Mesothelial cell of epicardium (in vitro differentiated cells): Measurements from ENCODE around the gene CD101. TPM values are rescaled to one million over a fixed set of nuclear protein-coding genes. Genes with fewer than 3 reads are reported as not detected.
A peak's percentile ranks its signal among the peaks of the same experiment; 100 is the strongest.

ENCODE experiments used
- DNase-seq, 2 experiments: peaks; one replicate each; pipeline ENCODE4 v3.0.0; 2021; ENCODE audit warnings: low spot score in 2 of 2; ENCODE audit not compliant: unreplicated experiment in 2 of 2
- H3K27ac Mint-ChIP-seq: 2 replicates; pipeline ENCODE4 v1.8.0; 2021; ENCODE audit warnings: mixed read lengths
- H3K27me3 Mint-ChIP-seq: 2 replicates; pipeline ENCODE4 v1.8.0; 2021; ENCODE audit warnings: low read depth, mixed read lengths
- H3K36me3 Mint-ChIP-seq: 2 replicates; pipeline ENCODE4 v1.8.0; 2021; ENCODE audit warnings: mixed read lengths
- H3K4me1 Mint-ChIP-seq: 2 replicates; pipeline ENCODE4 v1.8.0; 2021; ENCODE audit warnings: mixed read lengths
- H3K4me3 Mint-ChIP-seq: 2 replicates; pipeline ENCODE4 v1.8.0; 2021; ENCODE audit warnings: mild to moderate bottlenecking, moderate library complexity, mixed read lengths
- H3K9me3 Mint-ChIP-seq: 2 replicates; pipeline ENCODE4 v1.8.0; 2021; ENCODE audit warnings: mixed read lengths
- CTCF ChIP-seq: fragments of 200-600 bp; sonication (generic); IDR thresholded peaks from one replicate; pipeline ENCODE4 v1.5.0; 2021; ENCODE audit warnings: antibody characterized with exemption; ENCODE audit not compliant: unreplicated experiment
- total RNA-seq: library from RNA; stranded (reverse); gene quantifications from 3 replicates; pipeline ENCODE4 v1.2.1, GENCODE V29; 2021

The CD101 gene
- total RNA-seq, 1 donor from 2014 or later, result 3.7 TPM

- Mint-ChIP-seq H3K9me3 (peaks cover 16% of the 10 kb centered on the region), H3K4me1 (peaks cover 3% of the 10 kb centered on the region), H3K27ac (peak overlapping the region; percentile 11), H3K4me3 (no peak overlapping the region), H3K36me3 (peaks cover 14% of the 10 kb centered on the region), H3K27me3 (no peaks in the 10 kb centered on the region)
- no peak for DNase-seq
- no peak for TF ChIP-seq CTCF
Measured at GRCh38 chr1:116997636-116998035, 3.9 kb upstream of the CD101 start.

- H3K4me3 Mint-ChIP-seq, result no peak overlapping the region
- no peaks in the 10 kb centered on the region for H3K27me3 Mint-ChIP-seq
- no peak for DNase-seq
- peaks cover 2% of the 10 kb centered on the region for H3K36me3 Mint-ChIP-seq
- H3K4me1 Mint-ChIP-seq, result peaks cover 9% of the 10 kb centered on the region
- TF ChIP-seq CTCF, result no peak
- no peak overlapping the region for H3K27ac Mint-ChIP-seq
- peaks cover 5% of the 10 kb centered on the region for H3K9me3 Mint-ChIP-seq
Measured at GRCh38 chr1:116999596-116999995, 2.0 kb upstream of the CD101 start.

- peaks cover 5% of the 10 kb centered on the region for H3K9me3 Mint-ChIP-seq
- no peak overlapping the region for H3K27ac Mint-ChIP-seq
- no peak for TF ChIP-seq CTCF
- no peaks in the 10 kb centered on the region for H3K27me3 Mint-ChIP-seq
- no peak for DNase-seq
- H3K4me3 Mint-ChIP-seq, result no peak overlapping the region
- peaks cover 9% of the 10 kb centered on the region for H3K4me1 Mint-ChIP-seq
- peaks cover 2% of the 10 kb centered on the region for H3K36me3 Mint-ChIP-seq
Measured at GRCh38 chr1:117000142-117000541, 1.4 kb upstream of the CD101 start.

- peaks cover 6% of the 10 kb centered on the region for H3K4me1 Mint-ChIP-seq
- H3K9me3 Mint-ChIP-seq, result peaks cover 5% of the 10 kb centered on the region
- H3K27me3 Mint-ChIP-seq, result no peaks in the 10 kb centered on the region
- no peak for DNase-seq
- H3K4me3 Mint-ChIP-seq, result no peak overlapping the region
- no peak for TF ChIP-seq CTCF
- H3K36me3 Mint-ChIP-seq, result no peaks in the 10 kb centered on the region
- H3K27ac Mint-ChIP-seq, result no peak overlapping the region
Measured at GRCh38 chr1:117003223-117003875, 1.8 kb downstream of the CD101 start.

GRCh38 chr1:117007719-117008013 lies 6.1 kb downstream of the CD101 start:
- Mint-ChIP-seq H3K4me1 (peaks cover 6% of the 10 kb centered on the region), H3K4me3 (no peak overlapping the region), H3K27ac (no peak overlapping the region), H3K27me3 (no peaks in the 10 kb centered on the region), H3K36me3 (peaks cover 2% of the 10 kb centered on the region), H3K9me3 (no peaks in the 10 kb centered on the region)
- no peak for DNase-seq
- TF ChIP-seq CTCF, result no peak

- no peaks in the 10 kb centered on the region for H3K9me3 Mint-ChIP-seq
- H3K36me3 Mint-ChIP-seq, result peaks cover 2% of the 10 kb centered on the region
- H3K4me1 Mint-ChIP-seq, result peaks cover 3% of the 10 kb centered on the region
- H3K4me3 Mint-ChIP-seq, result no peak overlapping the region
- no peak for DNase-seq
- TF ChIP-seq CTCF, result no peak
- H3K27me3 Mint-ChIP-seq, result no peaks in the 10 kb centered on the region
- H3K27ac Mint-ChIP-seq, result no peak overlapping the region
Measured at GRCh38 chr1:117008656-117009055, 7.1 kb downstream of the CD101 start.
